ENCODE results near the gene ZNF417. TPM values are rescaled to one million over a fixed set of nuclear protein-coding genes. Genes with fewer than 3 reads are reported as not detected.
A peak's percentile ranks its signal among the peaks of the same experiment; 100 is the strongest.
"Not testable (repeated sequence)": the region's sequence is repeated elsewhere in the genome, so short reads cannot be mapped to it uniquely, and the experiment has no call there.

Gene ZNF417
- 1 to 10 TPM; 7.5 TPM for total RNA-seq

DNA sequence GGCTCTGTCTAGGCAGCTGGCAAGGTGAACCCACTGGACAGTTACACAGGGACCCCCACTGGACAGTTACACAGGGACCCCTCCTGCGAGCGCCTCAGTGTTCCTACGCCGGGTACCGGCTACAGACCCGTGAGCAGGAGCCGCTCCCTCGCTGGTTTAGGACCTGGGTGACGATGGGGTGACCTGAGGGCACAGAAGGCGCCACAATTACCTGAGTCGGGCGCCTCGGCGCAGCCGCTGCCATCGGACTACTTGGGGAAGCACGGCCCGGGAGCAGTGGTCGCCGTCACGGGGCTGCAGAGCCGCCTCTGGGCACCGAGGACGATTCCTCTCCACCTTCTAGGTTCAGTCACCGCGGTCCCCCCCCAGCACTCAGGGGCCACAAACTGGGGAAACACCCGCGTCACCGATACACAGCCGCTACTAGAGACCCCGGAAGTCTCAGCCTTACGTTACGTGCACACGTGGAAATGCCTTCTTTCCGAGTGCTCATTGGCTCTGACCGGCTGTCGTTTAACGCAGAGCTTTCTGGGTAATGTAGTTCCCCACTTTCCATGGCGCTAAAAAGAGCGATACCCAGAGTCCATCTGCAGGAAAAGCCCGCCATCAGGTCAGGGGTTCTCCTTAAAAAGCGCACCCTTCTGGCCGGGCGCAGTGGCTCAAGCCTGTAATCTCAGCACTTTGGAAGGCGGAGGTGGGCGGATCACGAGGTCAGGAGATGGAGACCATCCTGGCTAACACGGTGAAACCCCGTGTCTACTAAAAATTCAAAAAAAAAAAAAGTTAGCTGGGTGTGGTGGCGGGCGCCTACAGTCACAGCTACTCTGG is at the start of gene ZNF417:
Gene ZNF417, minus strand, starts transcription at position 425 of the 828 bp plus-strand sequence. Its CDS starts 181 bp downstream, at position 244.
- not testable (repeated sequence) for H3K36me3 ChIP-seq, H3K27me3 ChIP-seq, H3K9me3 ChIP-seq
- Histone ChIP-seq H3K4me1 (peaks cover 0 to 14% of the 10 kb centered on the region in 2 donors), H3K27ac (peak within 1 kb of the TSS; percentile 81 to 82), H3K4me3 (peak within 1 kb of the TSS; percentile 69 to 91)
- TF ChIP-seq, protein P1, sequence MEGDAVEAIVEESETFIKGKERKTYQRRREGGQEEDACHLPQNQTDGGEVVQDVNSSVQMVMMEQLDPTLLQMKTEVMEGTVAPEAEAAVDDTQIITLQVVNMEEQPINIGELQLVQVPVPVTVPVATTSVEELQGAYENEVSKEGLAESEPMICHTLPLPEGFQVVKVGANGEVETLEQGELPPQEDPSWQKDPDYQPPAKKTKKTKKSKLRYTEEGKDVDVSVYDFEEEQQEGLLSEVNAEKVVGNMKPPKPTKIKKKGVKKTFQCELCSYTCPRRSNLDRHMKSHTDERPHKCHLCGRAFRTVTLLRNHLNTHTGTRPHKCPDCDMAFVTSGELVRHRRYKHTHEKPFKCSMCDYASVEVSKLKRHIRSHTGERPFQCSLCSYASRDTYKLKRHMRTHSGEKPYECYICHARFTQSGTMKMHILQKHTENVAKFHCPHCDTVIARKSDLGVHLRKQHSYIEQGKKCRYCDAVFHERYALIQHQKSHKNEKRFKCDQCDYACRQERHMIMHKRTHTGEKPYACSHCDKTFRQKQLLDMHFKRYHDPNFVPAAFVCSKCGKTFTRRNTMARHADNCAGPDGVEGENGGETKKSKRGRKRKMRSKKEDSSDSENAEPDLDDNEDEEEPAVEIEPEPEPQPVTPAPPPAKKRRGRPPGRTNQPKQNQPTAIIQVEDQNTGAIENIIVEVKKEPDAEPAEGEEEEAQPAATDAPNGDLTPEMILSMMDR (IDR thresholded peaks at IDR 0.05) = peak in 1 of 2 donors; percentile 52
- DNase-seq (ENCODE audit: low spot score) = peak; percentile 91

DNA sequence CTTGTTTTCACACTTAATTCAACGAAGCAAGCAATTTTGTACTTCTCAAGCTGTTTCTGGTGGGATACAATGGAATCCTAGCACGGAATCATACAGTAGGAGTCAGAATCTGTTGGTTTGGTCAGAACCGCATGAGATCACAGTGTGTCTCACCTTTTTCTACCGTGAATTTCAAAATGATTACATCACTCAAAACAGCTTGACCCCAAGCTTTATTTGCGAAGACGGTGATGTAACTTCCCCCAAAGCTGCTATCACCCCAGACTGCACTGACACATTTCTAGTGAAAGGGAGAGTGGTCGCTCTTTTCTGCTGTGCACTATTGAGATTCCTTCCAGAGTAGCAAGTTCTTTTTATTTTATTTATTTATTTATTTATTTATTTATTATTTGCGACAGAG is 48.4 kb upstream of the ZNF417 start:
- H3K36me3 ChIP-seq = no peaks in the 10 kb centered on the region
- peaks cover 0 to 87% of the 10 kb centered on the region in 2 donors for H3K9me3 ChIP-seq
- DNase-seq (ENCODE audit: low spot score) = no peak
- no peak overlapping the region for H3K4me3 ChIP-seq
- H3K27me3 ChIP-seq = no peaks in the 10 kb centered on the region
- TF ChIP-seq, protein P1 (IDR thresholded peaks at IDR 0.05) = no peak
- H3K27ac ChIP-seq = no peak overlapping the region
- H3K4me1 ChIP-seq = no peaks in the 10 kb centered on the region

DNA sequence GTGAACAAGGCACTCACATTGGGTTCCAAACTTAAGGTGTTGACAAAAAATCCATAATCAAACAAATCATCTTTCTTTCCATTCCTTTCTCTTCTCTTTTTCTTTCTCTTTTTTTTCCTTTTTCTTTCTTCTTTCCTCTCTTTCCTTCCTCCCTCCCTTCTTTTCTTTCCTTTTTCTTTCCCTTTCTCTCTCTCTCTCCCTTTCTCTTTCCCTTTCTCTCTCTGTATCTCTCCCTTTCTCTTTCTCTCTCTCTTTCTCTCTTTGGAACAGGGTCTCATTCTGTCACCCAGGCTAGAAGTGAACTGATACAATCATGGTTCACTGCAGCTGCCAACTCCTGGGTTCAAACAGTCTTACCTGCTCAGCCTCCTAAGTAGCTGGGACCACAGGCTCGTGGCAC is 45.4 kb upstream of the ZNF417 start:
- no peak for DNase-seq (ENCODE audit: low spot score)
- Histone ChIP-seq H3K27ac (no peak overlapping the region), H3K27me3 (no peaks in the 10 kb centered on the region), H3K36me3 (no peaks in the 10 kb centered on the region), H3K4me1 (no peaks in the 10 kb centered on the region), H3K9me3 (peaks cover 0 to 81% of the 10 kb centered on the region in 2 donors), H3K4me3 (no peak overlapping the region)
- TF ChIP-seq, protein P1 (IDR thresholded peaks at IDR 0.05) = no peak

GRCh38 chr19:57954996-57955395 is 38.6 kb upstream of the ZNF417 start:
- TF ChIP-seq, protein P1 (IDR thresholded peaks at IDR 0.05) = no peak
- H3K4me1 ChIP-seq = no peaks in the 10 kb centered on the region
- H3K4me3 ChIP-seq = no peak overlapping the region
- no peaks in the 10 kb centered on the region for H3K36me3 ChIP-seq
- no peak overlapping the region for H3K27ac ChIP-seq
- H3K9me3 ChIP-seq = peaks cover 0 to 42% of the 10 kb centered on the region in 2 donors
- no peaks in the 10 kb centered on the region for H3K27me3 ChIP-seq
- DNase-seq (ENCODE audit: low spot score) = no peak

GRCh38 chr19:57949702-57950101 is 33.3 kb upstream of the ZNF417 start:
- no peaks in the 10 kb centered on the region for H3K36me3 ChIP-seq
- no peak overlapping the region for H3K4me3 ChIP-seq
- no peak overlapping the region for H3K27ac ChIP-seq
- peaks cover 0 to 1% of the 10 kb centered on the region in 2 donors for H3K9me3 ChIP-seq
- TF ChIP-seq, protein P1 (IDR thresholded peaks at IDR 0.05) = no peak
- H3K4me1 ChIP-seq = peaks cover 0 to 13% of the 10 kb centered on the region in 2 donors
- no peak for DNase-seq (ENCODE audit: low spot score)
- H3K27me3 ChIP-seq = no peaks in the 10 kb centered on the region

All from right atrium auricular region (tissue), 2 donors.